ENCODE measurements around the gene MVB12B.
A peak's percentile ranks its signal among the peaks of the same experiment; 100 is the strongest.

The MVB12B gene

GRCh38 chr9:126459126-126459525 is 132.5 kb downstream of the MVB12B start:
- no CpG with 5 or more reads among the region's 7 CpGs for WGBS, 2 donors (ENCODE audit: extremely low coverage in 2 of 2, insufficient read length in 2 of 2, insufficient replicate concordance in 1 of 2)

DNA sequence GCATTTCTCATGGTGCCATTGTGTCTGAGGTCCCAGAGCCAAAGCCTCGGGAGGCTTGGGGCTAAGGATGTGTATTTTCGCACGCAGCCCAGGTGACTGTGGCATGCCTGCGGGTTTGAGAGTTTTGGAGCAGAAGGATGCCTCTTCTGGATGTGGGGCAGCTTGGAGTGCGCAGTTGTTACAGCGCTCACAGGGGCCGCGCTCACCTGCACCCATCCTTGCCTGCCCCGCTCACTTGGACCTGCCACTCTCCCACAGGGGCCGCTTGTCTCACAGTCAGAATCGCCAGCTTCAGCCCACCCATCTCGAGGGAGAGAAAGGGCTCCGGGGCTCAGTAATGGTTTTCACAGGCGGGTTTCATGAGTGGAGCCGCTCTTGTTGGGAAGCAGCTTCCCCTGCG is 132.9 kb downstream of the MVB12B start:
- no peak for DNase-seq (ENCODE audit: low spot score)
- no peak overlapping the region for H3K14ac ChIP-seq (ENCODE audit: low read length)
- H3K79me1 ChIP-seq (ENCODE audit: low read depth, low read length), result no peaks in the 10 kb centered on the region
- WGBS, 2 donors (ENCODE audit: extremely low coverage in 2 of 2, insufficient read length in 2 of 2, insufficient replicate concordance in 1 of 2), result no CpG with 5 or more reads among the region's 16 CpGs
- no peak overlapping the region for H2BK5ac ChIP-seq (ENCODE audit: low read length)
- H2AFZ ChIP-seq (ENCODE audit: low read length), result no peak overlapping the region
- H4K91ac ChIP-seq (ENCODE audit: low read depth, low read length, poor library complexity), result no peak overlapping the region
- H3K18ac ChIP-seq (ENCODE audit: low read length), result peak overlapping the region; percentile 15
- no peak overlapping the region for H3K9ac ChIP-seq (ENCODE audit: low read depth, low read length, poor library complexity)
- peaks cover 2% of the 10 kb centered on the region in 2 donors for H3K36me3 ChIP-seq (replicated peaks in 1 of 2; ENCODE audit: control insufficient read depth in 2 of 2, insufficient read depth in 2 of 2, low read length in 2 of 2)
- H3K23ac ChIP-seq (ENCODE audit: low read depth, low read length, poor library complexity), result no peak overlapping the region
- H3K27me3 ChIP-seq (ENCODE audit: control insufficient read depth in 3 of 3, insufficient read depth in 3 of 3, low read depth in 1 of 3, low read length in 3 of 3), result no peaks in the 10 kb centered on the region
- no peak overlapping the region for H2BK15ac ChIP-seq (ENCODE audit: low read length)
- no peak overlapping the region for H3K4me3 ChIP-seq (ENCODE audit: low read length in 2 of 2)
- no peak overlapping the region for H3K4me2 ChIP-seq (ENCODE audit: insufficient read depth, low read length, poor library complexity, severe bottlenecking)
- no peak overlapping the region for H2AK5ac ChIP-seq (ENCODE audit: low read depth, low read length)
- peaks cover 0 to 6% of the 10 kb centered on the region in 2 donors for H3K4me1 ChIP-seq (ENCODE audit: control insufficient read depth in 2 of 2, insufficient read depth in 1 of 2, low read depth in 1 of 2, low read length in 2 of 2)
- H3K9me3 ChIP-seq (replicated peaks in 1 of 2; ENCODE audit: control insufficient read depth in 2 of 2, insufficient read depth in 1 of 2, low read depth in 1 of 2, low read length in 2 of 2), result peaks cover 0 to 2% of the 10 kb centered on the region in 2 donors
- H3K4ac ChIP-seq (ENCODE audit: low read length), result no peak overlapping the region
- no peak overlapping the region for H2BK120ac ChIP-seq (ENCODE audit: low read depth, low read length)
- H3K27ac ChIP-seq (replicated peaks; ENCODE audit: low read length), result no peak overlapping the region
- no peak overlapping the region for H2BK12ac ChIP-seq (ENCODE audit: low read length)
- H4K8ac ChIP-seq (ENCODE audit: low read depth, low read length), result no peak overlapping the region

More at GRCh38 chr9:126459126-126459525, 132.5 kb downstream of the MVB12B start:
- Histone ChIP-seq H3K23ac (ENCODE audit: low read depth, low read length, poor library complexity) (no peak overlapping the region), H4K91ac (ENCODE audit: low read depth, low read length, poor library complexity) (no peak overlapping the region), H2BK5ac (ENCODE audit: low read length) (no peak overlapping the region), H2AK5ac (ENCODE audit: low read depth, low read length) (no peak overlapping the region), H3K27me3 (ENCODE audit: control insufficient read depth in 3 of 3, insufficient read depth in 3 of 3, low read depth in 1 of 3, low read length in 3 of 3) (no peaks in the 10 kb centered on the region), H3K4me2 (ENCODE audit: insufficient read depth, low read length, poor library complexity, severe bottlenecking) (no peak overlapping the region), H3K4me1 (ENCODE audit: control insufficient read depth in 2 of 2, insufficient read depth in 1 of 2, low read depth in 1 of 2, low read length in 2 of 2) (peaks cover 0 to 9% of the 10 kb centered on the region in 2 donors), H3K79me1 (ENCODE audit: low read depth, low read length) (no peaks in the 10 kb centered on the region), H3K27ac (replicated peaks; ENCODE audit: low read length) (no peak overlapping the region), H3K36me3 (replicated peaks in 1 of 2; ENCODE audit: control insufficient read depth in 2 of 2, insufficient read depth in 2 of 2, low read length in 2 of 2) (peaks cover 2% of the 10 kb centered on the region in 2 donors), H2BK120ac (ENCODE audit: low read depth, low read length) (no peak overlapping the region), H3K18ac (ENCODE audit: low read length) (peak overlapping the region; percentile 15), H3K4ac (ENCODE audit: low read length) (no peak overlapping the region), H2BK12ac (ENCODE audit: low read length) (no peak overlapping the region), H4K8ac (ENCODE audit: low read depth, low read length) (no peak overlapping the region), H2BK15ac (ENCODE audit: low read length) (no peak overlapping the region), H3K14ac (ENCODE audit: low read length) (no peak overlapping the region), H2AFZ (ENCODE audit: low read length) (no peak overlapping the region), H3K9me3 (replicated peaks in 1 of 2; ENCODE audit: control insufficient read depth in 2 of 2, insufficient read depth in 1 of 2, low read depth in 1 of 2, low read length in 2 of 2) (peaks cover 0 to 2% of the 10 kb centered on the region in 2 donors), H3K4me3 (ENCODE audit: low read length in 2 of 2) (no peak overlapping the region), H3K9ac (ENCODE audit: low read depth, low read length, poor library complexity) (no peak overlapping the region)
- no peak for DNase-seq (ENCODE audit: low spot score)

GRCh38 chr9:126459965-126460843 is 133.6 kb downstream of the MVB12B start:
- DNase-seq (ENCODE audit: low spot score), result no peak

GRCh38 chr9:126461029-126461428 is 134.4 kb downstream of the MVB12B start:
- Histone ChIP-seq H3K9ac (ENCODE audit: low read depth, low read length, poor library complexity) (no peak overlapping the region), H2BK5ac (ENCODE audit: low read length) (no peak overlapping the region), H4K8ac (ENCODE audit: low read depth, low read length) (no peak overlapping the region), H2BK120ac (ENCODE audit: low read depth, low read length) (no peak overlapping the region), H3K4me2 (ENCODE audit: insufficient read depth, low read length, poor library complexity, severe bottlenecking) (no peak overlapping the region), H2BK12ac (ENCODE audit: low read length) (no peak overlapping the region), H2AFZ (ENCODE audit: low read length) (no peak overlapping the region), H3K18ac (ENCODE audit: low read length) (no peak overlapping the region), H3K36me3 (replicated peaks in 1 of 2; ENCODE audit: control insufficient read depth in 2 of 2, insufficient read depth in 2 of 2, low read length in 2 of 2) (peaks cover 2% of the 10 kb centered on the region in 2 donors), H2BK15ac (ENCODE audit: low read length) (no peak overlapping the region), H2AK5ac (ENCODE audit: low read depth, low read length) (no peak overlapping the region), H3K23ac (ENCODE audit: low read depth, low read length, poor library complexity) (no peak overlapping the region), H3K14ac (ENCODE audit: low read length) (no peak overlapping the region), H3K27ac (replicated peaks; ENCODE audit: low read length) (no peak overlapping the region), H3K27me3 (ENCODE audit: control insufficient read depth in 3 of 3, insufficient read depth in 3 of 3, low read depth in 1 of 3, low read length in 3 of 3) (no peaks in the 10 kb centered on the region), H3K4me3 (ENCODE audit: low read length in 2 of 2) (no peak overlapping the region), H3K79me1 (ENCODE audit: low read depth, low read length) (no peaks in the 10 kb centered on the region), H3K4me1 (ENCODE audit: control insufficient read depth in 2 of 2, insufficient read depth in 1 of 2, low read depth in 1 of 2, low read length in 2 of 2) (peaks cover 0 to 5% of the 10 kb centered on the region in 2 donors), H3K9me3 (replicated peaks in 1 of 2; ENCODE audit: control insufficient read depth in 2 of 2, insufficient read depth in 1 of 2, low read depth in 1 of 2, low read length in 2 of 2) (peaks cover 0 to 2% of the 10 kb centered on the region in 2 donors), H3K4ac (ENCODE audit: low read length) (no peak overlapping the region), H4K91ac (ENCODE audit: low read depth, low read length, poor library complexity) (no peak overlapping the region)
- DNase-seq (ENCODE audit: low spot score), result no peak
- no CpG with 5 or more reads among the region's 8 CpGs for WGBS, 2 donors (ENCODE audit: extremely low coverage in 2 of 2, insufficient read length in 2 of 2, insufficient replicate concordance in 1 of 2)

More at GRCh38 chr9:126459965-126460843, 133.6 kb downstream of the MVB12B start:
- Histone ChIP-seq H2AK5ac (ENCODE audit: low read depth, low read length) (no peak overlapping the region), H3K4me1 (ENCODE audit: control insufficient read depth in 2 of 2, insufficient read depth in 1 of 2, low read depth in 1 of 2, low read length in 2 of 2) (peaks cover 0 to 5% of the 10 kb centered on the region in 2 donors), H3K23ac (ENCODE audit: low read depth, low read length, poor library complexity) (no peak overlapping the region), H3K4me3 (ENCODE audit: low read length in 2 of 2) (no peak overlapping the region), H2BK5ac (ENCODE audit: low read length) (no peak overlapping the region), H3K14ac (ENCODE audit: low read length) (no peak overlapping the region), H4K91ac (ENCODE audit: low read depth, low read length, poor library complexity) (no peak overlapping the region), H2AFZ (ENCODE audit: low read length) (no peak overlapping the region), H3K36me3 (replicated peaks in 1 of 2; ENCODE audit: control insufficient read depth in 2 of 2, insufficient read depth in 2 of 2, low read length in 2 of 2) (peaks cover 2% of the 10 kb centered on the region in 2 donors), H2BK15ac (ENCODE audit: low read length) (no peak overlapping the region), H2BK120ac (ENCODE audit: low read depth, low read length) (no peak overlapping the region), H2BK12ac (ENCODE audit: low read length) (no peak overlapping the region), H3K9me3 (replicated peaks in 1 of 2; ENCODE audit: control insufficient read depth in 2 of 2, insufficient read depth in 1 of 2, low read depth in 1 of 2, low read length in 2 of 2) (peaks cover 0 to 2% of the 10 kb centered on the region in 2 donors), H3K27ac (replicated peaks; ENCODE audit: low read length) (no peak overlapping the region), H3K9ac (ENCODE audit: low read depth, low read length, poor library complexity) (no peak overlapping the region), H4K8ac (ENCODE audit: low read depth, low read length) (no peak overlapping the region), H3K27me3 (ENCODE audit: control insufficient read depth in 3 of 3, insufficient read depth in 3 of 3, low read depth in 1 of 3, low read length in 3 of 3) (no peaks in the 10 kb centered on the region), H3K4ac (ENCODE audit: low read length) (no peak overlapping the region), H3K4me2 (ENCODE audit: insufficient read depth, low read length, poor library complexity, severe bottlenecking) (no peak overlapping the region), H3K18ac (ENCODE audit: low read length) (no peak overlapping the region), H3K79me1 (ENCODE audit: low read depth, low read length) (no peaks in the 10 kb centered on the region)
- no CpG with 5 or more reads among the region's 14 CpGs for WGBS, 2 donors (ENCODE audit: extremely low coverage in 2 of 2, insufficient read length in 2 of 2, insufficient replicate concordance in 1 of 2)

All from neuronal stem cell (in vitro differentiated cells).